Hair follicle dermal papilla cell (primary cell): ENCODE results near the gene JPH4. TPM values are rescaled to one million over a fixed set of nuclear protein-coding genes. Genes with fewer than 3 reads are reported as not detected.

Experiments used
- total RNA-seq: library from RNA; depleted of rRNA; stranded (reverse); fragments of >200 nt; gene quantifications from 2 replicates; pipeline ENCODE4 v1.2.3, GENCODE V29; 2012

Gene JPH4
- not detected in 2 replicates for total RNA-seq

GRCh38 chr14:23578560-23579310 is at the start of gene JPH4:
JPH4 (minus strand) TSS chr14:23578790; CDS start chr14:23577453, 1,337 bp downstream.

GRCh38 chr14:23567186-23568020 is 11.2 kb downstream of the JPH4 start, which contains the start of gene AP1G2:
AP1G2 (minus strand) TSS chr14:23567791; CDS start chr14:23567314, 477 bp downstream.

GRCh38 chr14:23555882-23556699 is 22.5 kb downstream of the JPH4 start, which contains the start of gene THTPA:
THTPA (plus strand) TSS chr14:23556271; CDS start chr14:23556758, 487 bp downstream.

GRCh38 chr14:23551266-23552028 is 27.1 kb downstream of the JPH4 start, which contains the start of gene ZFHX2:
ZFHX2 (minus strand) TSS chr14:23551765; CDS start chr14:23535325, 16,440 bp downstream.

Other genes starting within 250 kb of the JPH4 start
- 22.5 and 27.3 TPM in 2 replicates for gene SLC22A17, start 225.9 kb downstream of the JPH4 start, total RNA-seq
- 28.9 and 31.2 TPM in 2 replicates for gene EFS, start 213.6 kb downstream of the JPH4 start, total RNA-seq
- not detected in 2 replicates for gene IL25, start 206.0 kb downstream of the JPH4 start, total RNA-seq
- 0.32 and 0.49 TPM in 2 replicates for gene CMTM5, start 201.7 kb downstream of the JPH4 start, total RNA-seq
- not detected in 2 replicates for gene MYH6, start 170.5 kb downstream of the JPH4 start, total RNA-seq
- gene MYH7, start 143.1 kb downstream of the JPH4 start, total RNA-seq, result not detected in 2 replicates
- 24.8 and 28.2 TPM in 2 replicates for gene NGDN, start 109.1 kb downstream of the JPH4 start, total RNA-seq
- gene ZFHX2, start 27.0 kb downstream of the JPH4 start, total RNA-seq, result 0.12 and 0.16 TPM in 2 replicates
- gene THTPA, start 22.5 kb downstream of the JPH4 start, total RNA-seq, result 24.2 and 34.4 TPM in 2 replicates
- 11.1 and 15.6 TPM in 2 replicates for gene AP1G2, start 11.0 kb downstream of the JPH4 start, total RNA-seq
- gene DHRS2, start 57.6 kb upstream of the JPH4 start, total RNA-seq, result not detected in 2 replicates